ENCODE measurements around the gene JMJD4. TPM values are rescaled to one million over a fixed set of nuclear protein-coding genes. Genes with fewer than 3 reads are reported as not detected.

JMJD4 gene
- total RNA-seq, 1 experiment from 2014 or later: 54.4 TPM

- DNase-seq: no peak
- H3K36me3 ChIP-seq (replicated peaks; ENCODE audit: control insufficient read depth, insufficient read depth, low read length): peaks cover 8% of the 10 kb centered on the region
- H3K4me3 ChIP-seq (ENCODE audit: insufficient read depth, low read depth, low read length): no peak overlapping the region
- H3K27me3 ChIP-seq (ENCODE audit: control insufficient read depth, insufficient read depth, low read length): no peaks in the 10 kb centered on the region
Observed at GRCh38 chr1:227748496-227749182, 13.5 kb upstream of the JMJD4 start.

- Histone ChIP-seq H3K36me3 (replicated peaks; ENCODE audit: control insufficient read depth, insufficient read depth, low read length) (peaks cover 8% of the 10 kb centered on the region), H3K27me3 (ENCODE audit: control insufficient read depth, insufficient read depth, low read length) (no peaks in the 10 kb centered on the region), H3K4me3 (ENCODE audit: insufficient read depth, low read depth, low read length) (no peak overlapping the region)
- DNase-seq: no peak
Observed at GRCh38 chr1:227747948-227748495, 12.9 kb upstream of the JMJD4 start.

- Histone ChIP-seq H3K4me3 (ENCODE audit: insufficient read depth, low read depth, low read length) (no peak overlapping the region), H3K36me3 (replicated peaks; ENCODE audit: control insufficient read depth, insufficient read depth, low read length) (peaks cover 7% of the 10 kb centered on the region), H3K27me3 (ENCODE audit: control insufficient read depth, insufficient read depth, low read length) (no peaks in the 10 kb centered on the region)
- DNase-seq: no peak
Observed at GRCh38 chr1:227747382-227747781, 12.3 kb upstream of the JMJD4 start.

- Histone ChIP-seq H3K27me3 (ENCODE audit: control insufficient read depth, insufficient read depth, low read length) (no peaks in the 10 kb centered on the region), H3K4me3 (ENCODE audit: insufficient read depth, low read depth, low read length) (no peak overlapping the region), H3K36me3 (replicated peaks; ENCODE audit: control insufficient read depth, insufficient read depth, low read length) (peaks cover 7% of the 10 kb centered on the region)
- no peak for DNase-seq
Observed at GRCh38 chr1:227746676-227747075, 11.6 kb upstream of the JMJD4 start.

- no peak for DNase-seq
- no peak overlapping the region for H3K4me3 ChIP-seq (ENCODE audit: insufficient read depth, low read depth, low read length)
- no peaks in the 10 kb centered on the region for H3K27me3 ChIP-seq (ENCODE audit: control insufficient read depth, insufficient read depth, low read length)
- peaks cover 7% of the 10 kb centered on the region for H3K36me3 ChIP-seq (replicated peaks; ENCODE audit: control insufficient read depth, insufficient read depth, low read length)
Observed at GRCh38 chr1:227745568-227746265, 10.6 kb upstream of the JMJD4 start.

- Histone ChIP-seq H3K27me3 (ENCODE audit: control insufficient read depth, insufficient read depth, low read length) (no peaks in the 10 kb centered on the region), H3K36me3 (replicated peaks; ENCODE audit: control insufficient read depth, insufficient read depth, low read length) (peaks cover 7% of the 10 kb centered on the region), H3K4me3 (ENCODE audit: insufficient read depth, low read depth, low read length) (no peak overlapping the region)
- DNase-seq: no peak
Observed at GRCh38 chr1:227744668-227745067, 9.6 kb upstream of the JMJD4 start.

GRCh38 chr1:227742738-227743715 lies 7.9 kb upstream of the JMJD4 start:
- no peak overlapping the region for H3K4me3 ChIP-seq (ENCODE audit: insufficient read depth, low read depth, low read length)

GRCh38 chr1:227741166-227741870 lies 6.2 kb upstream of the JMJD4 start:
- H3K27me3 ChIP-seq (ENCODE audit: control insufficient read depth, insufficient read depth, low read length): no peaks in the 10 kb centered on the region
- no peaks in the 10 kb centered on the region; the same call in 1 of the 2 replicates for H3K36me3 ChIP-seq (replicated peaks; ENCODE audit: control insufficient read depth, insufficient read depth, low read length)
- DNase-seq: no peak
- no peak overlapping the region for H3K4me3 ChIP-seq (ENCODE audit: insufficient read depth, low read depth, low read length)

More at GRCh38 chr1:227742738-227743715, 7.9 kb upstream of the JMJD4 start:
- no peaks in the 10 kb centered on the region for H3K27me3 ChIP-seq (ENCODE audit: control insufficient read depth, insufficient read depth, low read length)
- peak; percentile 76 for DNase-seq
- peaks cover under 1% of the 10 kb centered on the region for H3K36me3 ChIP-seq (replicated peaks; ENCODE audit: control insufficient read depth, insufficient read depth, low read length)

- H3K4me3 ChIP-seq (ENCODE audit: insufficient read depth, low read depth, low read length): no peak overlapping the region
- no peaks in the 10 kb centered on the region; the same call in 1 of the 2 replicates for H3K36me3 ChIP-seq (replicated peaks; ENCODE audit: control insufficient read depth, insufficient read depth, low read length)
- H3K27me3 ChIP-seq (ENCODE audit: control insufficient read depth, insufficient read depth, low read length): no peaks in the 10 kb centered on the region
- DNase-seq: no peak
Observed at GRCh38 chr1:227740401-227740960, 5.4 kb upstream of the JMJD4 start.

GRCh38 chr1:227739636-227740035 lies 4.5 kb upstream of the JMJD4 start:
- Histone ChIP-seq H3K4me3 (ENCODE audit: insufficient read depth, low read depth, low read length) (no peak overlapping the region), H3K27me3 (ENCODE audit: control insufficient read depth, insufficient read depth, low read length) (no peaks in the 10 kb centered on the region), H3K36me3 (replicated peaks; ENCODE audit: control insufficient read depth, insufficient read depth, low read length) (no peaks in the 10 kb centered on the region; the same call in 1 of the 2 replicates)
- no peak for DNase-seq

GRCh38 chr1:227738820-227739219 lies 3.7 kb upstream of the JMJD4 start:
- Histone ChIP-seq H3K4me3 (ENCODE audit: insufficient read depth, low read depth, low read length) (no peak overlapping the region), H3K27me3 (ENCODE audit: control insufficient read depth, insufficient read depth, low read length) (no peaks in the 10 kb centered on the region), H3K36me3 (replicated peaks; ENCODE audit: control insufficient read depth, insufficient read depth, low read length) (no peaks in the 10 kb centered on the region; the same call in 1 of the 2 replicates)
- DNase-seq: no peak

GRCh38 chr1:227736814-227737432 lies 1.8 kb upstream of the JMJD4 start:
- Histone ChIP-seq H3K36me3 (replicated peaks; ENCODE audit: control insufficient read depth, insufficient read depth, low read length) (peaks cover 7% of the 10 kb centered on the region), H3K27me3 (ENCODE audit: control insufficient read depth, insufficient read depth, low read length) (no peaks in the 10 kb centered on the region)
- DNase-seq: peak; percentile 14

More at GRCh38 chr1:227736814-227737432, 1.8 kb upstream of the JMJD4 start:
- no peak overlapping the region for H3K4me3 ChIP-seq (ENCODE audit: insufficient read depth, low read depth, low read length)

Measured in H7 (cell line).